COLO668 (cell line): ENCODE measurements around the gene CHST10.
A peak's percentile ranks its signal among the peaks of the same experiment; 100 is the strongest.
"Not testable (repeated sequence)": the region's sequence is repeated elsewhere in the genome, so short reads cannot be mapped to it uniquely, and the experiment has no call there.

Experiments used
- DNase-seq: peaks from one replicate; lab custom pipeline; 2025; ENCODE audit not compliant: unreplicated experiment; lab: John Stamatoyannopoulos, UW

The CHST10 gene

GRCh38 chr2:100416935-100417710 is at the start of gene CHST10:
TSS of gene CHST10 (minus strand) at chr2:100417668. CDS start at chr2:100406675, 10,993 bp downstream.
- peak; percentile 79 for DNase-seq

GRCh38 chr2:100460904-100461530 is 43.5 kb upstream of the CHST10 start:
- no peak for DNase-seq

- DNase-seq, result not testable (repeated sequence)
Observed at GRCh38 chr2:100456357-100456756, 38.9 kb upstream of the CHST10 start.

- no peak for DNase-seq
Observed at GRCh38 chr2:100453853-100454252, 36.4 kb upstream of the CHST10 start.

GRCh38 chr2:100451734-100452133 is 34.3 kb upstream of the CHST10 start:
- DNase-seq, result no peak

GRCh38 chr2:100451092-100451491 is 33.6 kb upstream of the CHST10 start:
- no peak for DNase-seq

GRCh38 chr2:100446696-100447095 is 29.2 kb upstream of the CHST10 start:
- DNase-seq, result no peak

- DNase-seq, result no peak
Observed at GRCh38 chr2:100437751-100438150, 20.3 kb upstream of the CHST10 start.

- DNase-seq, result no peak
Observed at GRCh38 chr2:100429726-100430125, 12.3 kb upstream of the CHST10 start.

- DNase-seq, result peak; percentile 67
Observed at GRCh38 chr2:100427627-100428258, 10.3 kb upstream of the CHST10 start.

GRCh38 chr2:100427111-100427510 is 9.6 kb upstream of the CHST10 start:
- no peak for DNase-seq

GRCh38 chr2:100426384-100426720 is 8.9 kb upstream of the CHST10 start:
- DNase-seq, result no peak

GRCh38 chr2:100425573-100426383 is 8.3 kb upstream of the CHST10 start:
- no peak for DNase-seq

GRCh38 chr2:100425107-100425506 is 7.6 kb upstream of the CHST10 start:
- no peak for DNase-seq

GRCh38 chr2:100424277-100424875 is 6.9 kb upstream of the CHST10 start:
- DNase-seq, result no peak

GRCh38 chr2:100423631-100424030 is 6.2 kb upstream of the CHST10 start:
- DNase-seq, result no peak

GRCh38 chr2:100422320-100423055 is 5.0 kb upstream of the CHST10 start:
- peak; percentile 17 for DNase-seq

- DNase-seq, result no peak
Observed at GRCh38 chr2:100419915-100420314, 2.4 kb upstream of the CHST10 start.

- no peak for DNase-seq
Observed at GRCh38 chr2:100418406-100418962, 1.0 kb upstream of the CHST10 start.

- no peak for DNase-seq
Observed at GRCh38 chr2:100417711-100418124, 250 bp upstream of the CHST10 start.
